ENCODE measurements around the gene EGFLAM. TPM values are rescaled to one million over a fixed set of nuclear protein-coding genes. Genes with fewer than 3 reads are reported as not detected.

The EGFLAM gene
- total RNA-seq, 1 donor from 2014 or later, result 0.69 TPM

DNA sequence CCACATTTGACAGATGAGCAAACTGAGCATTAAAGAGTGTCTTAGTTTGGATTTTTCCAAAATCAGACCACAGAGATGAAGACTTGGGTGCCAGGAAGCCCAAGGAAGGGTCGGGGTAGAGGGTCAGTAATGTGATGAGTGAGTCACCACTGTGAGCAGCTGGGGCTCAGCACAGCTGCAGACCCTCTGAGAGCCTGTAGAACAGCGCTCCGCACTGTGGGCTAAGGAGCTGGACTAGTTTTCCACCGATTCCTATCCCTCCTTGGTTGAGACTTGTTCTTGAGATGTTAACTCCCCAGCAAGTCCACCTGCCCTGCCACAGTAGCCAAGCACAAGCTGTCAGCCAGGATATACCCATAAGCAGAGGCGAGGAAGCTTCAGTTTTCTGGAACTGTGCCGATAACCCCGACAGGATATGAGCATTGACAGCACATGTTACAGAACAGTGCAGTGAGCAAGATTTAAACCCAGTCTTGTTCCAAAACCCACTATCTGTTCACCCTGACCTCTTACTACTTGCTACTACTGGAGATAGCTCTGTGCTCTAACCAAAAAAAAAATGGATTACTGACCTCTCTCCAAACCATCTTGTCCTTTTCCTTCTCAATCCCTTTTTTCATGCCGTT lies 31.8 kb downstream of the EGFLAM start:
- H3K27ac Mint-ChIP-seq, result no peak overlapping the region
- H3K9me3 Mint-ChIP-seq (ENCODE audit: low read depth), result no peaks in the 10 kb centered on the region
- H3K4me1 Mint-ChIP-seq (ENCODE audit: low read depth), result peaks cover 4% of the 10 kb centered on the region
- DNase-seq (ENCODE audit: low spot score, unreplicated experiment), result no peak
- H3K36me3 Mint-ChIP-seq (ENCODE audit: insufficient read depth), result no peaks in the 10 kb centered on the region
- no peak overlapping the region for H3K4me3 Mint-ChIP-seq (ENCODE audit: low read depth)
- no peaks in the 10 kb centered on the region for H3K27me3 Mint-ChIP-seq
- TF ChIP-seq, protein P1, sequence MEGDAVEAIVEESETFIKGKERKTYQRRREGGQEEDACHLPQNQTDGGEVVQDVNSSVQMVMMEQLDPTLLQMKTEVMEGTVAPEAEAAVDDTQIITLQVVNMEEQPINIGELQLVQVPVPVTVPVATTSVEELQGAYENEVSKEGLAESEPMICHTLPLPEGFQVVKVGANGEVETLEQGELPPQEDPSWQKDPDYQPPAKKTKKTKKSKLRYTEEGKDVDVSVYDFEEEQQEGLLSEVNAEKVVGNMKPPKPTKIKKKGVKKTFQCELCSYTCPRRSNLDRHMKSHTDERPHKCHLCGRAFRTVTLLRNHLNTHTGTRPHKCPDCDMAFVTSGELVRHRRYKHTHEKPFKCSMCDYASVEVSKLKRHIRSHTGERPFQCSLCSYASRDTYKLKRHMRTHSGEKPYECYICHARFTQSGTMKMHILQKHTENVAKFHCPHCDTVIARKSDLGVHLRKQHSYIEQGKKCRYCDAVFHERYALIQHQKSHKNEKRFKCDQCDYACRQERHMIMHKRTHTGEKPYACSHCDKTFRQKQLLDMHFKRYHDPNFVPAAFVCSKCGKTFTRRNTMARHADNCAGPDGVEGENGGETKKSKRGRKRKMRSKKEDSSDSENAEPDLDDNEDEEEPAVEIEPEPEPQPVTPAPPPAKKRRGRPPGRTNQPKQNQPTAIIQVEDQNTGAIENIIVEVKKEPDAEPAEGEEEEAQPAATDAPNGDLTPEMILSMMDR (IDR thresholded peaks at IDR 0.05; ENCODE audit: unreplicated experiment), result no peak

DNA sequence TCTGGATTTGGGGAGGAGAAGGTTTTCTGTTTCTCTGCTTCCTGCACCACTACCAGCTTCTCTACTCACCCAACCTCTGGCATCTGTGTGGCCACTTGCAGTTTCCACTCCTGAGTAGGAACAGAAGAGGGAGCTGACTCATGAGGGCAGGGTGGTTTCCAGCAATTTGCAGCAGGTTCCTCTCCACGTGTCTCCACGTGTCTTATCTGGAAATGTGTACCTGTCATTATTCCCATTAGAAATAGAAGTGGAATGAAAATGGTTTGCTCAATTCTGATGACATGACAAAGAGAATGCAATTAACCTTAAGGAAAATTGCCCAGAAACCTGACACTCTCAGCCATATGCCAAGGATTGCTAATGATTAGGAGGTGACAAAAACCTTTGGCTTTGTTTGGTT lies 33.0 kb downstream of the EGFLAM start:
- TF ChIP-seq, protein P1 (IDR thresholded peaks at IDR 0.05; ENCODE audit: unreplicated experiment), result no peak
- Mint-ChIP-seq H3K4me1 (ENCODE audit: low read depth) (peaks cover 4% of the 10 kb centered on the region), H3K27me3 (no peaks in the 10 kb centered on the region), H3K9me3 (ENCODE audit: low read depth) (no peaks in the 10 kb centered on the region), H3K27ac (no peak overlapping the region), H3K36me3 (ENCODE audit: insufficient read depth) (no peaks in the 10 kb centered on the region), H3K4me3 (ENCODE audit: low read depth) (no peak overlapping the region)
- no peak for DNase-seq (ENCODE audit: low spot score, unreplicated experiment)

DNA sequence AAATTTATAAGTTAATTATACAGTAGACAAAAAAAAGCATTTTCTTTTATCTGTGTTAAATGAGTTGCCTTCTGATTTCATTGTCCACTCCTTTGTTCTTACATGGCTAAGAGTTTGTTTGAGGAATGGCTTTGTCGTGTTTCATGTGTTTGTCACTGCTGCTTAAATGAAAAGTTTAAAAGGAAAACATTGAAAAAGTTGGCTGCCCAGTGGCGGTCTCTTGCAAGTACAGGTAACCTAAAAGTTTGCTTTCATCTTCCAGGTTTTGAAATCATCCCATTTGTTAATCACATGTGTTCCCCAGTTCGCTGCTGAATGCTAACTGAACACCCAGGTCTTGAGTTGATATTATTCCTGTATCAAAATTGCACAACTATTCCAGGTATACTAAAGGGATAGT lies 33.9 kb downstream of the EGFLAM start:
- H3K27ac Mint-ChIP-seq, result no peak overlapping the region
- no peaks in the 10 kb centered on the region for H3K36me3 Mint-ChIP-seq (ENCODE audit: insufficient read depth)
- H3K4me3 Mint-ChIP-seq (ENCODE audit: low read depth), result no peak overlapping the region
- DNase-seq (ENCODE audit: low spot score, unreplicated experiment), result no peak
- H3K9me3 Mint-ChIP-seq (ENCODE audit: low read depth), result no peaks in the 10 kb centered on the region
- no peaks in the 10 kb centered on the region for H3K27me3 Mint-ChIP-seq
- H3K4me1 Mint-ChIP-seq (ENCODE audit: low read depth), result peaks cover 4% of the 10 kb centered on the region
- TF ChIP-seq, protein P1 (IDR thresholded peaks at IDR 0.05; ENCODE audit: unreplicated experiment), result no peak

DNA sequence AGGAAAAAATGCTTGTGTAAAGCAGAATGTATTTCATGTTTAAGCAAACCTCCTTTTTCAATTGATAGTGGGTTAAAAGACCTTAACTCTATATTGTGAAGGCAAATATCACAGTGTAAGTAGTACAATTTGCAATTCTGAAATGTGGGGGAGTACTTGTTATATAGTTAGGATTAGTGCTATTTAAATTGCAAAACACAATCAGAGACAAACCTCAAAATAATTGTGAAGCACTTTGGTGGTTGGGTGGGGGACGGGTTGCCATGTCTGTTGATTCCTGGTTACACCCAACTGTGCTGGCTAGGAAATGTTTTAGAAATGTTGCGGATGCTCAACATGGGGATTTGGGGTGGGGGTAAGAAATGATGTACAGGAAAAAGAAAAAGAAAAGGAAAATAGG lies 37.4 kb downstream of the EGFLAM start:
- no peak for DNase-seq (ENCODE audit: low spot score, unreplicated experiment)

DNA sequence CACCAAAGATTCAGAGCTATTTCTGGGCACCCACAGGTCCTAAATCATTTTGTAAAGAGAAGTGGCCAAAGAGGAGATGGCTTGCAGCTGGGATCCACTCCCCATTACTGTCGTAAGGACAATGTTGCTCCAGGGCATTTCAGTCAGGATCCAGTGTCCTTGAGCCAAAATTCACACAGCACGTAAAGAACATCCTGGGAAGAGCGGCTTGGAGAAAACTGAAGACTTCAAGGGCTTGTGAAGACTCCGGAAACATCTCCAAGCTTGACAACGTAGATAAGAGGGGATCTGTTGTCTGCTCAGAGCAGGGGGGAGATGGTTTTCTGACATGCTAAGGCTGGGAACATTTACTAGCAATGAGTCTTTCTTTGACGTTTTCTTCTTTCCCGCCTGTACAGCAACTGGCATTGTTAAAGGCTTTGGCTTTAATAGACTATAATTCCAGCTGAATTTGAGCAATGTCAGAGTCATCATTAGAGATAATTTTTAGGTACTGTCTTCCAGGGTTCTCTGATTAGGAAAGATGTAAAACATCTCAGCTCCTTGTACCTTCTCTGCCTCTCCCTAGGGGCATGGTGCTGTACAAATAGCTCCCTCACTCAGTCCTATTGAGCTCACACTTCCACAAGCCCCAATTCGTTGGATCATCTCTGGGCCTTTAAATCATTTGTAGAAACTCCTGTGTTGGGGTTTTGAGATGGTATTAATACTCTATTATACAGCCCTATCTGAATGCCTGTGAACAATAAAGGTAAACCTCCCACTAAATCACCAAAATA lies 39.7 kb downstream of the EGFLAM start:
- no peak overlapping the region for H3K4me3 Mint-ChIP-seq (ENCODE audit: low read depth)
- no peaks in the 10 kb centered on the region for H3K36me3 Mint-ChIP-seq (ENCODE audit: insufficient read depth)

More for the DNA sequence above, 37.4 kb downstream of the EGFLAM start:
- no peaks in the 10 kb centered on the region for H3K9me3 Mint-ChIP-seq (ENCODE audit: low read depth)
- TF ChIP-seq, protein P1 (IDR thresholded peaks at IDR 0.05; ENCODE audit: unreplicated experiment), result no peak
- no peaks in the 10 kb centered on the region for H3K36me3 Mint-ChIP-seq (ENCODE audit: insufficient read depth)
- no peak overlapping the region for H3K4me3 Mint-ChIP-seq (ENCODE audit: low read depth)
- peaks cover 4% of the 10 kb centered on the region for H3K4me1 Mint-ChIP-seq (ENCODE audit: low read depth)
- no peak overlapping the region for H3K27ac Mint-ChIP-seq
- H3K27me3 Mint-ChIP-seq, result no peaks in the 10 kb centered on the region

More for the DNA sequence above, 39.7 kb downstream of the EGFLAM start:
- TF ChIP-seq, protein P1 (IDR thresholded peaks at IDR 0.05; ENCODE audit: unreplicated experiment), result no peak
- H3K27ac Mint-ChIP-seq, result no peak overlapping the region
- H3K9me3 Mint-ChIP-seq (ENCODE audit: low read depth), result no peaks in the 10 kb centered on the region
- H3K27me3 Mint-ChIP-seq, result no peaks in the 10 kb centered on the region
- DNase-seq (ENCODE audit: low spot score, unreplicated experiment), result no peak
- H3K4me1 Mint-ChIP-seq (ENCODE audit: low read depth), result no peaks in the 10 kb centered on the region
